Thoracic aorta (tissue), 2 donors: ENCODE measurements around the gene TAF11L8. TPM values are rescaled to one million over a fixed set of nuclear protein-coding genes. Genes with fewer than 3 reads are reported as not detected.
"Not testable (repeated sequence)": the region's sequence is repeated elsewhere in the genome, so short reads cannot be mapped to it uniquely, and the experiment has no call there.

Experiments
- ATAC-seq: fragments of 150-250 bp; one replicate; pipeline ENCODE4 v1.8.0; 2017; ENCODE audit warnings: low read depth; ENCODE audit not compliant: insufficient number of reproducible peaks, low FRiP score
- DNase-seq: peaks from one replicate; pipeline ENCODE4 v3.0.0-alpha.2; 2020; ENCODE audit warnings: low spot score
- H3K27ac ChIP-seq, 2 donors: fragments of 200-600 bp; sonication (generic); 1 replicate in 1 of 2; 2 replicates in 1 of 2; pipeline ENCODE4 v1.5.1; 2016; ENCODE audit warnings: mild to moderate bottlenecking in 2 of 2, moderate library complexity in 2 of 2
- H3K27me3 ChIP-seq: fragments of 200-600 bp; sonication (generic); replicated peaks from 2 replicates; pipeline ENCODE4 v1.6.0; 2016; ENCODE audit warnings: mild to moderate bottlenecking; ENCODE audit not compliant: insufficient read depth
- H3K36me3 ChIP-seq: fragments of 200-600 bp; sonication (generic); one replicate; pipeline ENCODE4 v1.5.1; 2016
- H3K4me1 ChIP-seq, 2 donors: fragments of 200-600 bp; sonication (generic); 1 replicate in 1 of 2; 2 replicates in 1 of 2; pipeline versions ENCODE4 v1.5.1 to v1.6.0; 2016; ENCODE audit warnings: low read depth in 2 of 2, mild to moderate bottlenecking in 1 of 2; ENCODE audit not compliant: control insufficient read depth in 1 of 2
- H3K4me3 ChIP-seq: fragments of 200-600 bp; sonication (generic); 2 replicates; pipeline ENCODE4 v1.5.1; 2016; ENCODE audit warnings: mild to moderate bottlenecking
- H3K9me3 ChIP-seq: fragments of 200-600 bp; sonication (generic); 2 replicates; pipeline ENCODE4 v1.5.1; 2016
- total RNA-seq, 2 donors: library from RNA; depleted of rRNA; stranded (reverse); fragments of >200 nt; gene quantifications; one replicate each; pipeline versions ENCODE4 v1.1.0 to v1.2.3, GENCODE V29; 2016
- TF ChIP-seq, protein P1 (sequence below): fragments of 200-600 bp; sonication (generic); IDR thresholded peaks from one replicate; pipeline ENCODE4 v1.5.1; 2019; ENCODE audit warnings: antibody characterized with exemption

The TAF11L8 gene
- total RNA-seq: not detected

DNA sequence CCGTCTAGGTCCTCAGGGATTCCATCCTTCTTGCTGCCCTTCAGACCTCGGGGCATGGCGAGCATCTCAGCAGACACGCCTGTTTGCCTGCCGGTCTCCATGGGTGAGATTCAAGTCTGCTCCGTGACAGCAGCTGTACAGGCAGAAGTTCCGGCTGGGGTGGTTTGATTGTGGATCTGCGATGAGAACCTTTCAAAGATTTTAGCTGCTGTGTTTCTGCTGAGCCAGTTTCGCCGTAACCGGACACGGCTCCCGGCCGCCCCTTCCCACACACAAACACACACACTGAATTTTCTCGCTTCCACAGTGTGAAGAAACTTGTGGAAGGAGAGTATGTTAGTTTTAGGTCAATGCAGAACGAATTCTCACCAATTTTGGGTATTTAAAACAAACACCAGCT, at the start of gene TAF11L8:
TAF11L8 (minus strand) TSS at position 101 of the 400 bp plus-strand sequence.
- not testable (repeated sequence) for H3K36me3 ChIP-seq, H3K27me3 ChIP-seq, H3K27ac ChIP-seq, H3K4me3 ChIP-seq, ATAC-seq, DNase-seq, H3K4me1 ChIP-seq, H3K9me3 ChIP-seq

DNA sequence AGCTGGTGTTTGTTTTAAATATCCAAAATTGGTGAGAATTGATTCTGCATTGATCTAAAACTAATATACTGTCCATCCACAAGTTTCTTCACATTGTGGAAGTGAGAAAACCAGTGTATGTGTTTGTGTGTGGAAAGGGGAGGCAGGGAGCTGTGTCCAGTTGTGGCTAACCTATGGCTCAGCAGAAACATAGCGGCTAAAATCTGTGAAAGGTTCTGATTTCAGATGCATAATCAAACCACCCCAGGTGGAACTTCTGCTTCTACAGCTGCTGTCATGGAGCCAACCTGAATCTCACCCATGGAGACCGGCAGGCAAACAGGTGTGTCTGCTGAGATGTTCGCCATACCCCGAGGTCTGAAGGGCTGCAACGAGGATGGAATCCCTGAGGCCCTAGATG, 43.4 kb upstream of the TAF11L8 start, which contains the start of gene TAF11L14:
TAF11L14 (plus strand) TSS at position 301 of the 400 bp plus-strand sequence.
- no peaks in the 10 kb centered on the region for H3K36me3 ChIP-seq
- no peaks in the 10 kb centered on the region for H3K4me1 ChIP-seq
- ATAC-seq: no peak
- TF ChIP-seq, protein P1, sequence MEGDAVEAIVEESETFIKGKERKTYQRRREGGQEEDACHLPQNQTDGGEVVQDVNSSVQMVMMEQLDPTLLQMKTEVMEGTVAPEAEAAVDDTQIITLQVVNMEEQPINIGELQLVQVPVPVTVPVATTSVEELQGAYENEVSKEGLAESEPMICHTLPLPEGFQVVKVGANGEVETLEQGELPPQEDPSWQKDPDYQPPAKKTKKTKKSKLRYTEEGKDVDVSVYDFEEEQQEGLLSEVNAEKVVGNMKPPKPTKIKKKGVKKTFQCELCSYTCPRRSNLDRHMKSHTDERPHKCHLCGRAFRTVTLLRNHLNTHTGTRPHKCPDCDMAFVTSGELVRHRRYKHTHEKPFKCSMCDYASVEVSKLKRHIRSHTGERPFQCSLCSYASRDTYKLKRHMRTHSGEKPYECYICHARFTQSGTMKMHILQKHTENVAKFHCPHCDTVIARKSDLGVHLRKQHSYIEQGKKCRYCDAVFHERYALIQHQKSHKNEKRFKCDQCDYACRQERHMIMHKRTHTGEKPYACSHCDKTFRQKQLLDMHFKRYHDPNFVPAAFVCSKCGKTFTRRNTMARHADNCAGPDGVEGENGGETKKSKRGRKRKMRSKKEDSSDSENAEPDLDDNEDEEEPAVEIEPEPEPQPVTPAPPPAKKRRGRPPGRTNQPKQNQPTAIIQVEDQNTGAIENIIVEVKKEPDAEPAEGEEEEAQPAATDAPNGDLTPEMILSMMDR: no peak
- H3K27ac ChIP-seq: no peak within 1 kb of the TSS
- no peaks in the 10 kb centered on the region for H3K9me3 ChIP-seq
- no peak for DNase-seq
- no peak within 1 kb of the TSS for H3K4me3 ChIP-seq
- no peaks in the 10 kb centered on the region for H3K27me3 ChIP-seq

DNA sequence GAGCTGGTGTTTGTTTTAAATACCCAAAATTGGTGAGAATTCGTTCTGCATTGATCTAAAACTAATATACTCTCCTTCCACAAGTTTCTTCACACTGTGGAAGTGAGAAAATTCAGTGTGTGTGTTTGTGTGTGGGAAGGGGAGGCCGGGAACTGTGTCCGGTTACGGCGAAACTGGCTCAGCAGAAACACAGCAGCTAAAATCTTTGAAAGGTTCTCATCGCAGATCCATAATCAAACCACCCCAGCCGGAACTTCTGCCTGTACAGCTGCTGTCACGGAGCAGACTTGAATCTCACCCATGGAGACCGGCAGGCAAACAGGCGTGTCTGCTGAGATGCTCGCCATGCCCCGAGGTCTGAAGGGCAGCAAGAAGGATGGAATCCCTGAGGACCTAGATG, 41.0 kb upstream of the TAF11L8 start, which contains the start of gene TAF11L13:
TAF11L13 (plus strand) TSS at position 301 of the 400 bp plus-strand sequence.
- not testable (repeated sequence) for H3K9me3 ChIP-seq, H3K4me1 ChIP-seq, H3K36me3 ChIP-seq, ATAC-seq, H3K4me3 ChIP-seq, DNase-seq, H3K27me3 ChIP-seq, H3K27ac ChIP-seq

DNA sequence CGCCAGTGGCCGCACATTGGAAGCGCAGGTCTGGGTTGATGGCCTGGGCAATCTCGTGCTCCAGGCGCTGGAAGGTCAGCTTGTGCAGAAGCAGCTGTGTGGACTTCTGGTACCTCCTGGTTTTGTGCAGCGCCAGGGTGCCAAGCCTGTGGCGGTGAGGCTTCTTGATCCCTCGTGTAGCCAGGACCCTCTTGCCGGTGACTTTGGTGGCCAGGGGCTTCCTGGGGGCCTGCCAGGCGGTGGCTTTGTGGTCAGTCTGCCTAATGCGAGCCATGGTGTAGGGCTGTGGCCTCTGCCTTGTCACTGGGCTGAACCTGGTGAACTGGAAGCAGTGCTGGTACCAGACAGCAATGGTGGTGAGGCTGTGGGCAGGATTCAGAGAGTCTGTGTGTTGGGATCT, 34.9 kb upstream of the TAF11L8 start:
- no peak for ATAC-seq
- TF ChIP-seq, protein P1: no peak
- H3K9me3 ChIP-seq: no peaks in the 10 kb centered on the region

DNA sequence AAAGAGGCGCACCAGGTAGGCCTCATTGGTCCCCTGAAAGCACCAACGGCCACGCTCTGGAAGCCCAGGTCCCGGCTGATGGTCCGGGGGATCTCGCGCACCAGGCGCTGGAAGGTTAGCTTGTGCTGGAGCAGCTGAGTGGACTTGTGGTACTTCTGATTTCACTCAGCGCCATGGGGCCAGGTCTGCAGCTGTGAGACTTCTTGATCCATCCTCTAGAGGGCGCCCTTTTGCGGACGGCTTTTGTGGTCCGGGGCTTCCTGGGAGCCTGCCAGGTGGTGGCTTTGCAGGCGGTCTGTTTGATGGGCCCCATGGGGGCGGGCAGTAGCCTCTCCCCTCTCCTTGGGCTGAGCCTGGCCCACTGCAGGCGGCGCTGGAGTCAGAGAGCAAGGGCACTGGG, 29.9 kb upstream of the TAF11L8 start:
- Histone ChIP-seq H3K4me1 (no peaks in the 10 kb centered on the region), H3K27me3 (no peaks in the 10 kb centered on the region), H3K27ac (no peak overlapping the region), H3K36me3 (no peaks in the 10 kb centered on the region), H3K4me3 (no peak overlapping the region), H3K9me3 (no peaks in the 10 kb centered on the region)
- ATAC-seq: no peak
- TF ChIP-seq, protein P1: no peak
- no peak for DNase-seq

More for the DNA sequence above, 34.9 kb upstream of the TAF11L8 start:
- DNase-seq: no peak
- no peaks in the 10 kb centered on the region for H3K36me3 ChIP-seq
- H3K4me3 ChIP-seq: no peak overlapping the region
- no peaks in the 10 kb centered on the region for H3K4me1 ChIP-seq
- H3K27ac ChIP-seq: no peak overlapping the region
- H3K27me3 ChIP-seq: no peaks in the 10 kb centered on the region

DNA sequence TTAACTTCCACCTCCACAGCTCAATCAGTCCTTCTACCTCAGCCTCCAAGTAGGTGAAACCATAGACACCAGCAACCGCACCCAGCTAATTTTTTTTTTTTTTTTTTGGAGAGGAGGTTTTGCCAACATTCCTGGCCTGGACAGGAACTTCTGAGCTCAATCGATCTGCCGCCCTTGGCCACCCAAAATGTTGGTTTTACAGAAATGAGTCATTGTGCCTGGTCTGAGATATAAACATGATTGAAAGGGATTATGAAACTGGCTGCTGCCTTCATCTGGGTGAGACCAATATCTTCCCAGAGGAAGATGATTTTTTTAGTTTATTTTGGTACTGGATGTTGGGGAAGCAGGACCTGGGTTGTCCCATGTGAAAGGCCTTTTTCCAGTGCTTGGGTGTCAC, 28.6 kb upstream of the TAF11L8 start:
- Histone ChIP-seq H3K36me3 (no peaks in the 10 kb centered on the region), H3K4me1 (no peaks in the 10 kb centered on the region), H3K27me3 (no peaks in the 10 kb centered on the region), H3K27ac (no peak overlapping the region), H3K4me3 (no peak overlapping the region), H3K9me3 (no peaks in the 10 kb centered on the region)
- ATAC-seq (no peak), DNase-seq (no peak)
- TF ChIP-seq, protein P1: no peak
